HepG2 (cell line): ENCODE data around the gene APEX2. TPM values are rescaled to one million over a fixed set of nuclear protein-coding genes. Genes with fewer than 3 reads are reported as not detected.

Experiments
- FOSL1 ChIP-seq: sonication (generic); formaldehyde crosslinking; IDR thresholded peaks from 2 replicates; pipeline ENCODE4 v1.9.0; 2021; ENCODE audit warnings: missing genetic modification reagents, borderline replicate concordance
- HOXA5 ChIP-seq: sonication (generic); formaldehyde crosslinking; IDR thresholded peaks from 2 replicates; pipeline ENCODE4 v1.4.0; 2020; ENCODE audit warnings: missing genetic modification reagents
- MYC ChIP-seq: sonication (generic); formaldehyde crosslinking; IDR thresholded peaks from 2 replicates; pipeline ENCODE4 v1.9.0; 2021; ENCODE audit warnings: missing genetic modification reagents, borderline replicate concordance
- POLR2G ChIP-seq: fragments of 200-400 bp; formaldehyde crosslinking; IDR thresholded peaks from 2 replicates; pipeline ENCODE4 v1.6.1; 2018; ENCODE audit warnings: mild to moderate bottlenecking, low read depth, low read length, moderate library complexity
- RBAK ChIP-seq: sonication (generic); formaldehyde crosslinking; IDR thresholded peaks from 2 replicates; pipeline ENCODE4 v1.5.1; 2020; ENCODE audit warnings: mild to moderate bottlenecking, missing genetic modification reagents
- SP4 ChIP-seq: sonication (generic); formaldehyde crosslinking; IDR thresholded peaks from 2 replicates; pipeline ENCODE4 v1.8.1; 2023; ENCODE audit warnings: mild to moderate bottlenecking, missing genetic modification reagents
- TBX2 ChIP-seq: sonication (generic); formaldehyde crosslinking; IDR thresholded peaks from 2 replicates; pipeline ENCODE4 v1.5.0; 2020; ENCODE audit warnings: missing genetic modification reagents, mild to moderate bottlenecking, borderline replicate concordance
- XRCC5 ChIP-seq: fragments of 200-400 bp; formaldehyde crosslinking; optimal IDR thresholded peaks from 2 replicates; pipeline ENCODE3; 2017; ENCODE audit warnings: mild to moderate bottlenecking, low read length
- ZMYM4 ChIP-seq: sonication (generic); formaldehyde crosslinking; IDR thresholded peaks from 2 replicates; pipeline ENCODE4 v1.8.1; 2023; ENCODE audit warnings: mild to moderate bottlenecking, missing genetic modification reagents
- ZNF501 ChIP-seq: sonication (generic); formaldehyde crosslinking; IDR thresholded peaks from 2 replicates; pipeline ENCODE4 v1.5.1; 2020; ENCODE audit warnings: mild to moderate bottlenecking, moderate library complexity, missing genetic modification reagents
- ZNF816 ChIP-seq: sonication (generic); formaldehyde crosslinking; IDR thresholded peaks from 2 replicates; pipeline ENCODE4 v1.8.0; 2022; ENCODE audit warnings: missing genetic modification reagents, mild to moderate bottlenecking, borderline replicate concordance
- polyA plus RNA-seq, 8 experiments: library from polyadenylated mRNA; depleted of rRNA in 3 of 8; stranded (reverse) in 7 of 8; unstranded in 1 of 8; fragments of >200 nt; fragmentation: Illumina TruSeq in 4 of 8; extraction: Trizol in 4 of 8; gene quantifications; 2 replicates each; pipeline versions ENCODE4 v1.2.1 to v1.2.3, GENCODE V29; 2011 to 2016; ENCODE audit warnings: low read depth in 4 of 8, missing spikeins in 1 of 8, mixed read lengths in 1 of 8; ENCODE audit not compliant: insufficient read depth in 1 of 8
- total RNA-seq, 5 experiments: library from RNA; depleted of rRNA; stranded (reverse); fragments of >200 nt; fragmentation: Illumina TruSeq; extraction: Trizol; gene quantifications; 2 replicates each; pipeline ENCODE4 v1.2.3, GENCODE V29; 2016; ENCODE audit warnings: low read depth in 1 of 5
- TF ChIP-seq, protein P1 (sequence below): sonication (generic); formaldehyde crosslinking; IDR thresholded peaks from 2 replicates; pipeline ENCODE4 v1.4.0; 2020; ENCODE audit warnings: missing genetic modification reagents, borderline replicate concordance
- TF ChIP-seq, protein P2 (sequence below): sonication (generic); formaldehyde crosslinking; IDR thresholded peaks from 2 replicates; pipeline ENCODE4 v1.5.0; 2020; ENCODE audit warnings: missing genetic modification reagents, mild to moderate bottlenecking, borderline replicate concordance
- TF ChIP-seq, protein P3 (sequence below): sonication (generic); formaldehyde crosslinking; IDR thresholded peaks from 2 replicates; pipeline ENCODE4 v1.9.0; 2022; ENCODE audit warnings: missing genetic modification reagents, mild to moderate bottlenecking, borderline replicate concordance
- TF ChIP-seq, protein P4 (sequence below): sonication (generic); formaldehyde crosslinking; IDR thresholded peaks from 2 replicates; pipeline ENCODE4 v1.4.0; 2020; ENCODE audit warnings: missing genetic modification reagents
- TF ChIP-seq, protein P5 (sequence below): sonication (generic); formaldehyde crosslinking; IDR thresholded peaks from 2 replicates; pipeline ENCODE4 v1.5.1; 2020; ENCODE audit warnings: missing genetic modification reagents, mild to moderate bottlenecking, borderline replicate concordance

Gene APEX2
- total and polyA plus RNA-seq, 2 of the 13 experiments (the other 11 are each of a cell fraction or from before 2014, with no cell fraction given), result 12.7 to 17.8 TPM

DNA sequence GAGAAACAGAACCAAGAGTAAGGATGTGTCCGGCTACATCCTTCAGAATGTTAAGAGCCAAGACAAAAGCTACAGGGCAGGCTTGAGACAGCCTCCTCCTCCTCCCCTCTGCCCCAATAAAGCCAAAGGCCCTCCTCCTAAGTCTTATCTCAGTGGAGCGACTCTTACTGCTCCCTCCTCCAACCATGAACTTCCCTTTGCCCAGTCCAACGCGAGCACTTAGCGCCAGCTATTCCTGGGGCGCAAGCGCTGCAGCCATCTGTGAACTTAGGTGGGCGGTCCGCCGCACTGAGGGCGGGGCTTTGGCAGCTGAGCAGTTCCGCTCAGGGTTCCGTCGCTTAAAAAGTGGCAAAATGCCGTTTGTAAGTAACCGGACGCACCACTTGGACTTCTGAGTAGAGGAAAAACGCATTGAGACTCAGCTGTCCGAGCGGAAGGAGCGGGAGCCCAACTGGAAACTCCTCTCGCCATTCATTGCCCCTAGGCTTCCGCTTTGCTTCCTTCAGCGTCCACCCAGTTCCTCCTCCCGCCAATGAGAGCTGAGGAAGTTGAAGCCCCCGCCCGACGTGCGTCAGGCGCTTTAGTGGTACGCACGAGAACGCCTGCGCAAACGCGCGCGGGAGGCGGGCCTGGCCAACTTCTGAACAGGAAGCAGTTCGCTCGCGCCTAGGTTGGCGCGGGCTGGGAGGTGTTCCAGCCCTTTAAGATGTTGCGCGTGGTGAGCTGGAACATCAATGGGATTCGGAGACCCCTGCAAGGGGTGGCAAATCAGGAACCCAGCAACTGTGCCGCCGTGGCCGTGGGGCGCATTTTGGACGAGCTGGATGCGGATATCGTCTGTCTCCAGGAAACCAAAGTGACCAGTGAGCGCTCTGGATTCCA, at the start of gene APEX2 (continued):
- TF ChIP-seq, protein P1, sequence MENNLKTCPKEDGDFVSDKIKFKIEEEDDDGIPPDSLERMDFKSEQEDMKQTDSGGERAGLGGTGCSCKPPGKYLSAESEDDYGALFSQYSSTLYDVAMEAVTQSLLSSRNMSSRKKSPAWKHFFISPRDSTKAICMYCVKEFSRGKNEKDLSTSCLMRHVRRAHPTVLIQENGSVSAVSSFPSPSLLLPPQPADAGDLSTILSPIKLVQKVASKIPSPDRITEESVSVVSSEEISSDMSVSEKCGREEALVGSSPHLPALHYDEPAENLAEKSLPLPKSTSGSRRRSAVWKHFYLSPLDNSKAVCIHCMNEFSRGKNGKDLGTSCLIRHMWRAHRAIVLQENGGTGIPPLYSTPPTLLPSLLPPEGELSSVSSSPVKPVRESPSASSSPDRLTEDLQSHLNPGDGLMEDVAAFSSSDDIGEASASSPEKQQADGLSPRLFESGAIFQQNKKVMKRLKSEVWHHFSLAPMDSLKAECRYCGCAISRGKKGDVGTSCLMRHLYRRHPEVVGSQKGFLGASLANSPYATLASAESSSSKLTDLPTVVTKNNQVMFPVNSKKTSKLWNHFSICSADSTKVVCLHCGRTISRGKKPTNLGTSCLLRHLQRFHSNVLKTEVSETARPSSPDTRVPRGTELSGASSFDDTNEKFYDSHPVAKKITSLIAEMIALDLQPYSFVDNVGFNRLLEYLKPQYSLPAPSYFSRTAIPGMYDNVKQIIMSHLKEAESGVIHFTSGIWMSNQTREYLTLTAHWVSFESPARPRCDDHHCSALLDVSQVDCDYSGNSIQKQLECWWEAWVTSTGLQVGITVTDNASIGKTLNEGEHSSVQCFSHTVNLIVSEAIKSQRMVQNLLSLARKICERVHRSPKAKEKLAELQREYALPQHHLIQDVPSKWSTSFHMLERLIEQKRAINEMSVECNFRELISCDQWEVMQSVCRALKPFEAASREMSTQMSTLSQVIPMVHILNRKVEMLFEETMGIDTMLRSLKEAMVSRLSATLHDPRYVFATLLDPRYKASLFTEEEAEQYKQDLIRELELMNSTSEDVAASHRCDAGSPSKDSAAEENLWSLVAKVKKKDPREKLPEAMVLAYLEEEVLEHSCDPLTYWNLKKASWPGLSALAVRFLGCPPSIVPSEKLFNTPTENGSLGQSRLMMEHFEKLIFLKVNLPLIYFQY (CRISPR knock-in tag), result no peak
- TF ChIP-seq RBAK (CRISPR knock-in tag) (no peak), FOSL1 (CRISPR knock-in tag) (no peak), HOXA5 (no peak), POLR2G (peak; percentile 75), ZMYM4 (CRISPR knock-in tag) (peak; percentile 57), XRCC5 (peak; percentile 19), ZNF501 (CRISPR knock-in tag) (0 out of 2 replicates have a peak, but pooled peaks have one; percentile 19), MYC (CRISPR knock-in tag) (no peak; the same call in 1 of the 2 replicates), SP4 (0 out of 2 replicates have a peak, but pooled peaks have one; percentile 40), ZNF816 (CRISPR knock-in tag) (0 out of 2 replicates have a peak, but pooled peaks have one; percentile 9), TBX2 (CRISPR knock-in tag) (peak; percentile 13; the same call in 1 of the 2 replicates)
- TF ChIP-seq, protein P2, sequence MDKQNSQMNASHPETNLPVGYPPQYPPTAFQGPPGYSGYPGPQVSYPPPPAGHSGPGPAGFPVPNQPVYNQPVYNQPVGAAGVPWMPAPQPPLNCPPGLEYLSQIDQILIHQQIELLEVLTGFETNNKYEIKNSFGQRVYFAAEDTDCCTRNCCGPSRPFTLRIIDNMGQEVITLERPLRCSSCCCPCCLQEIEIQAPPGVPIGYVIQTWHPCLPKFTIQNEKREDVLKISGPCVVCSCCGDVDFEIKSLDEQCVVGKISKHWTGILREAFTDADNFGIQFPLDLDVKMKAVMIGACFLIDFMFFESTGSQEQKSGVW, result no peak
- TF ChIP-seq, protein P3, sequence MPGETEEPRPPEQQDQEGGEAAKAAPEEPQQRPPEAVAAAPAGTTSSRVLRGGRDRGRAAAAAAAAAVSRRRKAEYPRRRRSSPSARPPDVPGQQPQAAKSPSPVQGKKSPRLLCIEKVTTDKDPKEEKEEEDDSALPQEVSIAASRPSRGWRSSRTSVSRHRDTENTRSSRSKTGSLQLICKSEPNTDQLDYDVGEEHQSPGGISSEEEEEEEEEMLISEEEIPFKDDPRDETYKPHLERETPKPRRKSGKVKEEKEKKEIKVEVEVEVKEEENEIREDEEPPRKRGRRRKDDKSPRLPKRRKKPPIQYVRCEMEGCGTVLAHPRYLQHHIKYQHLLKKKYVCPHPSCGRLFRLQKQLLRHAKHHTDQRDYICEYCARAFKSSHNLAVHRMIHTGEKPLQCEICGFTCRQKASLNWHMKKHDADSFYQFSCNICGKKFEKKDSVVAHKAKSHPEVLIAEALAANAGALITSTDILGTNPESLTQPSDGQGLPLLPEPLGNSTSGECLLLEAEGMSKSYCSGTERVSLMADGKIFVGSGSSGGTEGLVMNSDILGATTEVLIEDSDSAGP, result peak; percentile 66; the same call in 1 of the 2 replicates
- TF ChIP-seq, protein P4, sequence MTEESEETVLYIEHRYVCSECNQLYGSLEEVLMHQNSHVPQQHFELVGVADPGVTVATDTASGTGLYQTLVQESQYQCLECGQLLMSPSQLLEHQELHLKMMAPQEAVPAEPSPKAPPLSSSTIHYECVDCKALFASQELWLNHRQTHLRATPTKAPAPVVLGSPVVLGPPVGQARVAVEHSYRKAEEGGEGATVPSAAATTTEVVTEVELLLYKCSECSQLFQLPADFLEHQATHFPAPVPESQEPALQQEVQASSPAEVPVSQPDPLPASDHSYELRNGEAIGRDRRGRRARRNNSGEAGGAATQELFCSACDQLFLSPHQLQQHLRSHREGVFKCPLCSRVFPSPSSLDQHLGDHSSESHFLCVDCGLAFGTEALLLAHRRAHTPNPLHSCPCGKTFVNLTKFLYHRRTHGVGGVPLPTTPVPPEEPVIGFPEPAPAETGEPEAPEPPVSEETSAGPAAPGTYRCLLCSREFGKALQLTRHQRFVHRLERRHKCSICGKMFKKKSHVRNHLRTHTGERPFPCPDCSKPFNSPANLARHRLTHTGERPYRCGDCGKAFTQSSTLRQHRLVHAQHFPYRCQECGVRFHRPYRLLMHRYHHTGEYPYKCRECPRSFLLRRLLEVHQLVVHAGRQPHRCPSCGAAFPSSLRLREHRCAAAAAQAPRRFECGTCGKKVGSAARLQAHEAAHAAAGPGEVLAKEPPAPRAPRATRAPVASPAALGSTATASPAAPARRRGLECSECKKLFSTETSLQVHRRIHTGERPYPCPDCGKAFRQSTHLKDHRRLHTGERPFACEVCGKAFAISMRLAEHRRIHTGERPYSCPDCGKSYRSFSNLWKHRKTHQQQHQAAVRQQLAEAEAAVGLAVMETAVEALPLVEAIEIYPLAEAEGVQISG (CRISPR knock-in tag), result 0 out of 2 replicates have a peak, but pooled peaks have one; percentile 7
- TF ChIP-seq, protein P5, sequence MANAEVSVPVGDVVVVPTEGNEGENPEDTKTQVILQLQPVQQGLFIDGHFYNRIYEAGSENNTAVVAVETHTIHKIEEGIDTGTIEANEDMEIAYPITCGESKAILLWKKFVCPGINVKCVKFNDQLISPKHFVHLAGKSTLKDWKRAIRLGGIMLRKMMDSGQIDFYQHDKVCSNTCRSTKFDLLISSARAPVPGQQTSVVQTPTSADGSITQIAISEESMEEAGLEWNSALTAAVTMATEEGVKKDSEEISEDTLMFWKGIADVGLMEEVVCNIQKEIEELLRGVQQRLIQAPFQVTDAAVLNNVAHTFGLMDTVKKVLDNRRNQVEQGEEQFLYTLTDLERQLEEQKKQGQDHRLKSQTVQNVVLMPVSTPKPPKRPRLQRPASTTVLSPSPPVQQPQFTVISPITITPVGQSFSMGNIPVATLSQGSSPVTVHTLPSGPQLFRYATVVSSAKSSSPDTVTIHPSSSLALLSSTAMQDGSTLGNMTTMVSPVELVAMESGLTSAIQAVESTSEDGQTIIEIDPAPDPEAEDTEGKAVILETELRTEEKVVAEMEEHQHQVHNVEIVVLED (CRISPR knock-in tag), result peak; percentile 95
